ENCODE measurements around the gene RASGRP3.
A peak's percentile ranks its signal among the peaks of the same experiment; 100 is the strongest.

RASGRP3 gene

GRCh38 chr2:33529771-33530481, 53.5 kb downstream of the RASGRP3 start:
- no peaks in the 10 kb centered on the region for H3K36me3 ChIP-seq (ENCODE audit: low read depth)
- H3K27ac ChIP-seq (ENCODE audit: poor library complexity, severe bottlenecking): no peak overlapping the region
- H3K4me1 ChIP-seq (ENCODE audit: insufficient read depth, poor library complexity, severe bottlenecking): peaks cover 3% of the 10 kb centered on the region
- DNase-seq (ENCODE audit: low spot score) (no peak), ATAC-seq (ENCODE audit: low read depth) (peak; percentile 91)
- H3K4me3 ChIP-seq (ENCODE audit: severe bottlenecking): no peak overlapping the region
- H3K9me3 ChIP-seq (ENCODE audit: severe bottlenecking): no peaks in the 10 kb centered on the region
- no peak for TF ChIP-seq CTCF (IDR thresholded peaks at IDR 0.05; ENCODE audit: poor library complexity, severe bottlenecking)
- H3K27me3 ChIP-seq (ENCODE audit: insufficient read depth, poor library complexity, severe bottlenecking): no peaks in the 10 kb centered on the region

GRCh38 chr2:33530690-33531548, 54.5 kb downstream of the RASGRP3 start:
- no peak overlapping the region for H3K4me3 ChIP-seq (ENCODE audit: severe bottlenecking)
- no peak overlapping the region for H3K27ac ChIP-seq (ENCODE audit: poor library complexity, severe bottlenecking)
- ATAC-seq (ENCODE audit: low read depth) (no peak), DNase-seq (ENCODE audit: low spot score) (no peak)
- H3K9me3 ChIP-seq (ENCODE audit: severe bottlenecking): no peaks in the 10 kb centered on the region
- no peak for TF ChIP-seq CTCF (IDR thresholded peaks at IDR 0.05; ENCODE audit: poor library complexity, severe bottlenecking)
- H3K27me3 ChIP-seq (ENCODE audit: insufficient read depth, poor library complexity, severe bottlenecking): no peaks in the 10 kb centered on the region
- H3K4me1 ChIP-seq (ENCODE audit: insufficient read depth, poor library complexity, severe bottlenecking): peaks cover 3% of the 10 kb centered on the region
- H3K36me3 ChIP-seq (ENCODE audit: low read depth): no peaks in the 10 kb centered on the region

GRCh38 chr2:33531549-33532059, 55.2 kb downstream of the RASGRP3 start:
- Histone ChIP-seq H3K27me3 (ENCODE audit: insufficient read depth, poor library complexity, severe bottlenecking) (no peaks in the 10 kb centered on the region), H3K9me3 (ENCODE audit: severe bottlenecking) (no peaks in the 10 kb centered on the region), H3K4me1 (ENCODE audit: insufficient read depth, poor library complexity, severe bottlenecking) (peaks cover 3% of the 10 kb centered on the region), H3K4me3 (ENCODE audit: severe bottlenecking) (no peak overlapping the region), H3K36me3 (ENCODE audit: low read depth) (no peaks in the 10 kb centered on the region), H3K27ac (ENCODE audit: poor library complexity, severe bottlenecking) (no peak overlapping the region)
- DNase-seq (ENCODE audit: low spot score): no peak
- no peak for ATAC-seq (ENCODE audit: low read depth)
- no peak for TF ChIP-seq CTCF (IDR thresholded peaks at IDR 0.05; ENCODE audit: poor library complexity, severe bottlenecking)

- no peak for TF ChIP-seq CTCF (IDR thresholded peaks at IDR 0.05; ENCODE audit: poor library complexity, severe bottlenecking)
- Histone ChIP-seq H3K4me1 (ENCODE audit: insufficient read depth, poor library complexity, severe bottlenecking) (peaks cover 3% of the 10 kb centered on the region), H3K36me3 (ENCODE audit: low read depth) (no peaks in the 10 kb centered on the region), H3K4me3 (ENCODE audit: severe bottlenecking) (no peak overlapping the region), H3K27me3 (ENCODE audit: insufficient read depth, poor library complexity, severe bottlenecking) (no peaks in the 10 kb centered on the region), H3K9me3 (ENCODE audit: severe bottlenecking) (no peaks in the 10 kb centered on the region), H3K27ac (ENCODE audit: poor library complexity, severe bottlenecking) (no peak overlapping the region)
- DNase-seq (ENCODE audit: low spot score) (no peak), ATAC-seq (ENCODE audit: low read depth) (no peak)
Measured at GRCh38 chr2:33532146-33532545, 55.7 kb downstream of the RASGRP3 start.
